DND-41 (cell line): ENCODE measurements around the gene TSHZ2.

Source experiments
- ATAC-seq: fragments of 200-7000 bp; cut with Tn5 transposase; 3 replicates; pipeline ENCODE4 v1.9.1; 2021; ENCODE audit warnings: low read depth; ENCODE audit not compliant: insufficient read depth
- DNase-seq: peaks from one replicate; pipeline ENCODE4 v3.0.0-alpha.2; 2020
- H2AFZ ChIP-seq: 2 replicates; pipeline ENCODE4 v1.6.0; 2012; ENCODE audit warnings: low read depth, low read length
- H3K27ac ChIP-seq: 2 replicates; pipeline ENCODE4 v1.5.1; 2012; ENCODE audit warnings: low read length, inconsistent platforms
- H3K27me3 ChIP-seq: fragments of 200-600 bp; sonication (generic); 2 replicates; pipeline ENCODE4 v1.6.0; 2012; ENCODE audit warnings: low read length, mild to moderate bottlenecking, inconsistent platforms; ENCODE audit not compliant: insufficient read depth, poor library complexity
- H3K36me3 ChIP-seq: 2 replicates; pipeline ENCODE4 v1.5.1; 2012; ENCODE audit warnings: low read length, inconsistent platforms; ENCODE audit not compliant: insufficient read depth
- H3K4me1 ChIP-seq: 2 replicates; pipeline ENCODE4 v1.5.1; 2012; ENCODE audit warnings: mild to moderate bottlenecking, low read length; ENCODE audit not compliant: insufficient read depth
- H3K4me2 ChIP-seq: 2 replicates; pipeline ENCODE4 v1.6.0; 2012; ENCODE audit warnings: mild to moderate bottlenecking, moderate library complexity, low read length, inconsistent platforms; ENCODE audit not compliant: insufficient read depth
- H3K4me3 ChIP-seq, 2 experiments: fragments of 200-600 bp in 1 of 2; shearing (Covaris generic) in 1 of 2; 2 replicates each; pipeline ENCODE4 v1.5.1; 2012 to 2016; ENCODE audit warnings: inconsistent platforms in 2 of 2, low read length in 2 of 2, mild to moderate bottlenecking in 2 of 2, low read depth in 1 of 2, moderate library complexity in 1 of 2
- H3K79me2 ChIP-seq: 2 replicates; pipeline ENCODE4 v1.6.0; 2012; ENCODE audit warnings: low read length, inconsistent platforms; ENCODE audit not compliant: insufficient read depth
- H3K9ac ChIP-seq: 2 replicates; pipeline ENCODE4 v1.6.0; 2012; ENCODE audit warnings: low read depth, mild to moderate bottlenecking, inconsistent platforms, low read length, moderate library complexity
- H3K9me3 ChIP-seq: 2 replicates; pipeline ENCODE4 v1.5.1; 2012; ENCODE audit warnings: low read length, moderate library complexity, mild to moderate bottlenecking, inconsistent platforms; ENCODE audit not compliant: insufficient read depth, severe bottlenecking
- H4K20me1 ChIP-seq: 2 replicates; pipeline ENCODE4 v1.6.0; 2012; ENCODE audit warnings: low read length; ENCODE audit not compliant: insufficient read depth
- EZH2 ChIP-seq: IDR thresholded peaks from 3 replicates; pipeline ENCODE4 v1.6.1; 2012; ENCODE audit warnings: borderline replicate concordance, low read depth, mild to moderate bottlenecking, moderate library complexity, low read length, inconsistent platforms; ENCODE audit not compliant: severe bottlenecking
- TF ChIP-seq, protein P1 (sequence below): IDR thresholded peaks from 2 replicates; pipeline ENCODE4 v1.5.1; 2012; ENCODE audit warnings: borderline replicate concordance, low read length, moderate library complexity, mild to moderate bottlenecking; ENCODE audit not compliant: poor library complexity, severe bottlenecking; ENCODE audit errors: extremely low read depth

TSHZ2 gene

GRCh38 chr20:52924411-52925271, 47.5 kb upstream of the TSHZ2 start:
- Histone ChIP-seq H3K9ac (no peak overlapping the region), H3K79me2 (no peaks in the 10 kb centered on the region), H3K27me3 (peaks cover 19% of the 10 kb centered on the region), H3K4me2 (no peak overlapping the region), H4K20me1 (no peaks in the 10 kb centered on the region), H3K4me3 (no peak overlapping the region), H3K36me3 (no peaks in the 10 kb centered on the region), H3K4me1 (no peaks in the 10 kb centered on the region), H2AFZ (no peak overlapping the region), H3K9me3 (no peaks in the 10 kb centered on the region), H3K27ac (no peak overlapping the region)
- no peak for TF ChIP-seq EZH2
- TF ChIP-seq, protein P1, sequence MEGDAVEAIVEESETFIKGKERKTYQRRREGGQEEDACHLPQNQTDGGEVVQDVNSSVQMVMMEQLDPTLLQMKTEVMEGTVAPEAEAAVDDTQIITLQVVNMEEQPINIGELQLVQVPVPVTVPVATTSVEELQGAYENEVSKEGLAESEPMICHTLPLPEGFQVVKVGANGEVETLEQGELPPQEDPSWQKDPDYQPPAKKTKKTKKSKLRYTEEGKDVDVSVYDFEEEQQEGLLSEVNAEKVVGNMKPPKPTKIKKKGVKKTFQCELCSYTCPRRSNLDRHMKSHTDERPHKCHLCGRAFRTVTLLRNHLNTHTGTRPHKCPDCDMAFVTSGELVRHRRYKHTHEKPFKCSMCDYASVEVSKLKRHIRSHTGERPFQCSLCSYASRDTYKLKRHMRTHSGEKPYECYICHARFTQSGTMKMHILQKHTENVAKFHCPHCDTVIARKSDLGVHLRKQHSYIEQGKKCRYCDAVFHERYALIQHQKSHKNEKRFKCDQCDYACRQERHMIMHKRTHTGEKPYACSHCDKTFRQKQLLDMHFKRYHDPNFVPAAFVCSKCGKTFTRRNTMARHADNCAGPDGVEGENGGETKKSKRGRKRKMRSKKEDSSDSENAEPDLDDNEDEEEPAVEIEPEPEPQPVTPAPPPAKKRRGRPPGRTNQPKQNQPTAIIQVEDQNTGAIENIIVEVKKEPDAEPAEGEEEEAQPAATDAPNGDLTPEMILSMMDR: no peak
- DNase-seq (no peak), ATAC-seq (no peak)

- Histone ChIP-seq H4K20me1 (no peaks in the 10 kb centered on the region), H3K4me1 (no peaks in the 10 kb centered on the region), H2AFZ (no peak overlapping the region), H3K9me3 (no peaks in the 10 kb centered on the region), H3K36me3 (no peaks in the 10 kb centered on the region), H3K4me2 (no peak overlapping the region), H3K4me3 (no peak overlapping the region), H3K79me2 (no peaks in the 10 kb centered on the region), H3K27me3 (peaks cover 14% of the 10 kb centered on the region), H3K27ac (no peak overlapping the region), H3K9ac (no peak overlapping the region)
- no peak for DNase-seq
- ATAC-seq: no peak
- TF ChIP-seq, protein P1: no peak
Measured at GRCh38 chr20:52926505-52926904, 45.7 kb upstream of the TSHZ2 start.

DNA sequence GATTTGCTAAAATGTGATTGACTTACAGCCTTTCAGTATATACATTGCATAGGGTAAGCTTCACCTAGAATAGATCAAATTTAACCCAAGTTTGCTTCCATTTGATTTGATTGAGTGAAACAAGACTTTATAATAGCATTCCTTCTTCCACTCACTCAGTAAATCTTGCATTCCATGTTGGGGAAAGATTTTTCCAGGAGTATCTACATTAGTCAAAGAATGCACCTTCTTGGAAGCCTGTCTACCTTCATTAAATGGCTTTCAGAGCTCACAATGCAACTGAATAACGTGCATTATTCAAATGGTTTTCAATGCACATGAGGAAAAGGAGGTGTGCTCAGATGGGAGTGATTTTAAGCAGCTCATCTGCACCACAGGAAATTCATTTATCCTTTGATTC, 38.3 kb upstream of the TSHZ2 start:
- H3K4me1 ChIP-seq: no peaks in the 10 kb centered on the region
- no peak overlapping the region for H3K9ac ChIP-seq
- no peak overlapping the region for H2AFZ ChIP-seq
- TF ChIP-seq EZH2: no peak
- TF ChIP-seq, protein P1: no peak
- H4K20me1 ChIP-seq: no peaks in the 10 kb centered on the region
- H3K27ac ChIP-seq: no peak overlapping the region
- DNase-seq: no peak
- H3K4me3 ChIP-seq: no peak overlapping the region
- H3K9me3 ChIP-seq: no peaks in the 10 kb centered on the region
- peaks cover 6% of the 10 kb centered on the region for H3K27me3 ChIP-seq
- no peak for ATAC-seq
- no peak overlapping the region for H3K4me2 ChIP-seq
- H3K36me3 ChIP-seq: no peaks in the 10 kb centered on the region
- no peaks in the 10 kb centered on the region for H3K79me2 ChIP-seq
